Upper lobe of left lung (tissue), 4 donors: ENCODE data around the gene CALN1.

Source experiments
- EP300 ChIP-seq, 4 donors: sonication (generic); formaldehyde crosslinking; IDR thresholded peaks; one replicate each; pipeline ENCODE4 v1.5.1; 2017; ENCODE audit warnings: antibody characterized with exemption in 4 of 4, control low read depth in 2 of 4
- POLR2A ChIP-seq, 4 donors: fragments of 450-650 bp; IDR thresholded peaks; one replicate each; pipeline ENCODE4 v1.5.1; 2016 to 2017; ENCODE audit warnings: antibody characterized with exemption in 4 of 4, mild to moderate bottlenecking in 2 of 4
- POLR2AphosphoS5 ChIP-seq, 2 donors: sonication (generic); formaldehyde crosslinking; IDR thresholded peaks; one replicate each; pipeline ENCODE4 v1.5.1; 2017; ENCODE audit warnings: antibody characterized with exemption in 2 of 2
- TF ChIP-seq, protein P1 (sequence below), 6 experiments: fragments of 450-650 bp in 4 of 6; fragments of 200-600 bp in 2 of 6; sonication (generic) in 2 of 6; IDR thresholded peaks; one replicate each; pipeline ENCODE4 v1.5.1; 2016 to 2019; ENCODE audit warnings: antibody characterized with exemption in 6 of 6

DNA sequence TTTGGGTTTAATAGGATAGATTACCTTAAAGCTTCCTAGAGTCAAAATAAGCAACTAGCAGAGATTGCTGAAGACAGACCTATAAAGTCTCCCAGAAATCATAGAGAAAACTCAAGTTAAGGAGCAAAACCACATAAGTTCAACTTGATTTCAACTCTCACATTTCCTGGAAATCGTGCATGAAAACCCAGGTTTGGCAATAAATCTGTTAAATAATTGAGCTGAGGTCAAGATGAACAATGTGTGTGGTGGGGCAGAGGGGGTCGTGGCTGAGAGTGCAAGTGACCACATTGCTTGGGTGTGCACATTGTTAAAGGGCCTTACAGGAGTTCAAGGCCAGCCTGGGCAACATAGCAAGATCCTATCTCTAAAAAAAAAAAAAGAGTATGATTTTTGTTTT is 643.7 kb downstream of the CALN1 start:
- TF ChIP-seq, protein P1, sequence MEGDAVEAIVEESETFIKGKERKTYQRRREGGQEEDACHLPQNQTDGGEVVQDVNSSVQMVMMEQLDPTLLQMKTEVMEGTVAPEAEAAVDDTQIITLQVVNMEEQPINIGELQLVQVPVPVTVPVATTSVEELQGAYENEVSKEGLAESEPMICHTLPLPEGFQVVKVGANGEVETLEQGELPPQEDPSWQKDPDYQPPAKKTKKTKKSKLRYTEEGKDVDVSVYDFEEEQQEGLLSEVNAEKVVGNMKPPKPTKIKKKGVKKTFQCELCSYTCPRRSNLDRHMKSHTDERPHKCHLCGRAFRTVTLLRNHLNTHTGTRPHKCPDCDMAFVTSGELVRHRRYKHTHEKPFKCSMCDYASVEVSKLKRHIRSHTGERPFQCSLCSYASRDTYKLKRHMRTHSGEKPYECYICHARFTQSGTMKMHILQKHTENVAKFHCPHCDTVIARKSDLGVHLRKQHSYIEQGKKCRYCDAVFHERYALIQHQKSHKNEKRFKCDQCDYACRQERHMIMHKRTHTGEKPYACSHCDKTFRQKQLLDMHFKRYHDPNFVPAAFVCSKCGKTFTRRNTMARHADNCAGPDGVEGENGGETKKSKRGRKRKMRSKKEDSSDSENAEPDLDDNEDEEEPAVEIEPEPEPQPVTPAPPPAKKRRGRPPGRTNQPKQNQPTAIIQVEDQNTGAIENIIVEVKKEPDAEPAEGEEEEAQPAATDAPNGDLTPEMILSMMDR (IDR thresholded peaks at IDR 0.05): no peak
- TF ChIP-seq POLR2A (IDR thresholded peaks at IDR 0.05) (no peak), POLR2AphosphoS5 (IDR thresholded peaks at IDR 0.05) (no peak), EP300 (IDR thresholded peaks at IDR 0.05) (no peak)
